NCI-H524 treated with DMSO at 0.1 percent for 48 hours (cell line): ENCODE measurements around the gene GRB2.
"Not testable (repeated sequence)": the region's sequence is repeated elsewhere in the genome, so short reads cannot be mapped to it uniquely, and the experiment has no call there.

Experiments used
- DNase-seq: peaks from one replicate; lab custom pipeline; 2025; lab: John Stamatoyannopoulos, UW

The GRB2 gene

GRCh38 chr17:75405365-75406221 lies at the start of gene GRB2:
Gene GRB2, minus strand, starts transcription at chr17:75405678. Its CDS starts 12,050 bp downstream, at chr17:75393628.
- peak; percentile 93 for DNase-seq

DNA sequence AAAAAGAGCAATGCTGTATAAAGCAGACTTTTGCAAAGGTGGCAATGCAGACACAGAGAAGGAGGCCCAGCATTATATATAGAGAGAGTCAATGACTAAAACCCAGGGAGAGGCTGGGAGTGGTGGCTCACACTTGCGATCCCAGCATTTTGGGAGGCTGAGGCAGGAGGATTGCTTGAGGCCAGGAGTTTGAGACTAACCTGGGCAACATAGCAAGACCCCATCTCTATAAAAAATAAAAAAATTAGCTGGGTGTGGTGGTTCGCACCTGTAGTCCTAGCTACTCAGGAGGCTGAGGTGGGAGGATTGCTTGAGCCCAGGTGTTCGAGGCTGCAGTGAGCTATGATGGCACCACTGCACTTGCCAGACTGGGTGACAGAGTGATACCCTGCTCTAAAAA lies 49.2 kb upstream of the GRB2 start:
- DNase-seq: not testable (repeated sequence)

- no peak for DNase-seq
Measured at GRCh38 chr17:75454193-75454592, 48.7 kb upstream of the GRB2 start.

GRCh38 chr17:75450270-75450669 lies 44.8 kb upstream of the GRB2 start:
- no peak for DNase-seq

GRCh38 chr17:75447951-75448856 lies 42.7 kb upstream of the GRB2 start:
- DNase-seq: no peak

DNA sequence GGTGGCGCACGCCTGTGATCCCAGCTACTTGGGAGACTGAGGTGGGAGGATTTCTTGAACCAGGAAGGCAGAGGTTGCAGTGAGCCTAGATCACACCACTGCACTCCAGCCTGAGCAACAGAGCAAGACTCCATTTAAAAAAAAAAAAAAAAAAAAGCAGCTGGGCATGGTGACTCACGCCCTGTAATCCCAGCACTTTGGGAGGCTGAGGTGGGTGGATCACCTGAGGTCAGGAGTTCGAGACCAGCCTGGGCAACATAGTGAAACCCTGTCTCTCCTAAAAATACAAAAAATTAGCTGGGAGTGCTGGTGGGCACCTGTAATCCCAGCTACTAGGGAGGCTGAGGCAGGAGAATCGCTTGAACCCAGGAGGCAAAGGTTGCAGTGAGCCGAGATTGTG lies 40.4 kb upstream of the GRB2 start:
- DNase-seq: not testable (repeated sequence)

DNA sequence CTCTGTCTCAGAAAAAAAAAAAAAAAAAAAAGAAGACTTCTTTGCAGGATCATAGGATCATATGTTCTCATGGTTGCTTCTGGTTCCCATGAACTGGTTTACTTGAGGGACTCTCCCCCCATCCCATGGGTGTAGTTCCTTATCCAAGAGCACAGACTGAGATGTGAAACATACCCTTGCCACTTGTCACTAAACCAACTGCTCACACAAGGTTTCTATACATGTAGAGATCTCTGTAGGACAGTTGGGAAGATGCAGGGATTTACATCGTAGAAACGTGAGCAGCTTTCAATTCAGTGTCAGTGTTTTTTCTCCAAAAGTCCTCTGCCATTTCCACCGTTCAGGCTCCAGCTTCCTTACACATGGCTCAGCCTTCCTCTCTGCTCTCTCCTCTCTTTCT lies 39.8 kb upstream of the GRB2 start:
- no peak for DNase-seq

DNA sequence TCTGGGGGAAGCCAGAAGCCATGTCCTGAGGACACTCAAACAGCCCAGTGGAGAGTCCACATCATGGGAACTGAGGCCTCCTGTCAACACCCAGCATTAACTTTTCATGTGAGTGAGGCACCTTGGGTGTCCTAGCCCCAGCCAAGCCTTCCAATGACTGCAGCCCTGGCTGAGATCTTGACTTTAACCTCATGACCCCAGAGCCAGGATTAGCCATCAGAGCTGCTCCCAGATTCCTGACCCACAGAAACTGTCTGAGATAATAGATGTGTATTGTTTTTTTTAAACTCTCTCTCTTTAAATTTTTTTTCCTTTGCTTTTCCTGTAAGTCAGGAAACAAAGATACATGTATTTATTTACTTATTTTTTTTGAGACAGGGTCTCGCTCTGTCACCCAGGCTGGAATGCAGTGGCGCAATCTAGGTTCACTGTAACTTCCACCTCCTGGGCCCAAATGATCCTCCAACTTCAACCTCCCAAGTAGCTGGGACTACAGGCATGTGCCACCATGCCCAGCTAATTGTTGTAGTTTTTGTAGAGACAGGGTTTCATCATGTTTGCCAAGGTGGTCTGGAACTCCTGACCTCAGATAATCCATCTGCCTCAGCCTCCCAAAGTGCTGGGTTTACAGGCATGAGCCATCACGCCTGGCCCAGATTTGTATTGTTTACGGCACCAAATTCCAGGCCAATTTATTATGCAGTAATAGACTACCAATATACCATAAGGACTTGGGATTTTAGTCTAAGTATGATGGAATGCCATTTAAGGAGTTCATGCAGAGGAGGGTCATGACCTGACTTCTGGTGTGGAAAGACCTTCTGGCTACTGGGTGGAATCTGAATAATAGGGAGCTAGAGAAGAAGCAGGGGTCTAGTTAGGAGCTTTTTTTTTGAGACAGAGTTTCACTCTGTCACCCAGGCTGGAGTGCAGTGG lies 37.0 kb upstream of the GRB2 start:
- DNase-seq: no peak

DNA sequence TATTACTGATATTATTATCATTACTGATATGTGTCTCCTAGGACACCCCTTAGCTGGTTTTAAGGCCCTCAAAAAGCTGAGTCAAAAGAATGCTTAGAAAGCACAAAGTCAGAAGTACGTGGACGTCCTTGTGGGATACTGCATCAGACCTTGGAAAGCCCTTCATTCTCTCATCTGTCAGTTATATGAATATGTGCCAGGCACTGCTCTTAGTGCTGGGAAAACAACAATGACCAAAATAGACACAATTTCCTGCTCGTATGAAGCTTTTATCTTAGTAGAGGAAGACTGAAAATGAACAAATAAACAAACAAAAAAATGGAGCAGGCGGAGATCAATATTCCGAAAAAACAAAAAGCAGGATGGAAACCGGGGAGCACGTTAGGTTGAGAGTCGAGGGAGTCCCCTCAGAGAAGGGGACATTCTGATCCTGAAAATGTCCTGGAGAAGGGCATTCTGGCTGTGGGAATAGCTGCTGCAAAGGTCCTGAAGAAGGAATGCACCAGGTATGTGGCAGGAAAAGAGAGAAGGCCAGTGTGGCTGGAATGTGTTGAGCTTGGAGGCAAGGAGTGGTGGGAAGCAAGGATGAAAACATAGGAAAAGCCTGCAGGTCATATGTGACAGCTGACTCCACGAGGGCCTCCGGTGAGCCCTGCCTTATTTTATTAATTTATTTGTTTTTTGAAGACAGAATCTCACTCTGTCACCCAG lies 35.4 kb upstream of the GRB2 start:
- DNase-seq: no peak

- DNase-seq: no peak
Measured at GRCh38 chr17:75439287-75439686, 33.8 kb upstream of the GRB2 start.

DNA sequence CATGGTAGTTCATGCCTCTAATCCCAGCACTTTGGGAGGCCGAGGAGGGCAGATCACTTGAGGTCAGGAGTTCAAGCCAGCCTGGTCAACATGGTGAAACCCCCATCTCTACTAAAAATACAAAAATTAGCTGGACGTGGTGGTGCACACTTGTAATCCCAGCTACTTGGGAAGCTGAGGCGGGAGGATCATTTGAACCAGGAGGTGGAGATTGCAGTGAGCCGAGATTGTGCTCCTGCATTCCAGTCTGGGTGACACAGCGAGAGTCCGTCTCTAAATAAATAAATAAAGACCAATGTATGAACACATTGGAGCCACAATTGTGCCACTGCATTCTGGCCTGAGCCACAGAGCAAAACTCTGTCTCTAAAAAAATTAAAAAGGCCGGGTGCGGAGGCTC lies 31.9 kb upstream of the GRB2 start:
- not testable (repeated sequence) for DNase-seq

- DNase-seq: not testable (repeated sequence)
Measured at GRCh38 chr17:75434433-75434832, 29.0 kb upstream of the GRB2 start.

DNA sequence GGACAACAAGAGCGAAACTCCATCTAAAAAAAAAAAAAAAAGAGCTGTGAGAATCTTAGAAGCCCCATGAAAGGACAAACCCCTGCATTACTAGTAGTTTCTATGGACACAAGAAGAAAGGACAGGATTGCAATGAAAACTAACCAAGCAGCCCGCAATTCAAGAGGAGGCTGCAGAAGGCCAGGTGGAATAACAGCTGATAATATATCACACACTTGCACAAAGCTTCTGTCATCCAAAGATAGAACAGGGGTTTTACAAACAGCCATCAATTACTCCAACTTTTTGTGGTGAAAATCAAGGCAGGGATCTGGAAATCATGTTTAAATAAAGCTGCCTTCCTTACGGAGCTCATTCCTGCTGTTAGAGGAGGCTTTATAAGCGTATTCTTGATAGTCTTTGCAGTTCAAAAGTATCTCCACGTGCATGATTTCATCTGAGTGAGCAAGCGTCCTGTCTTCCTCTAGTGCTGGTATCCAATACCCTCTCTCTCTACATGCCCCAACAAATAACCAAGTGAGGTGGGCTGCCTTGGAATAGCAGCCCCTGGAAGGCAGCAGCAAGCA lies 27.8 kb upstream of the GRB2 start:
- DNase-seq: no peak

DNA sequence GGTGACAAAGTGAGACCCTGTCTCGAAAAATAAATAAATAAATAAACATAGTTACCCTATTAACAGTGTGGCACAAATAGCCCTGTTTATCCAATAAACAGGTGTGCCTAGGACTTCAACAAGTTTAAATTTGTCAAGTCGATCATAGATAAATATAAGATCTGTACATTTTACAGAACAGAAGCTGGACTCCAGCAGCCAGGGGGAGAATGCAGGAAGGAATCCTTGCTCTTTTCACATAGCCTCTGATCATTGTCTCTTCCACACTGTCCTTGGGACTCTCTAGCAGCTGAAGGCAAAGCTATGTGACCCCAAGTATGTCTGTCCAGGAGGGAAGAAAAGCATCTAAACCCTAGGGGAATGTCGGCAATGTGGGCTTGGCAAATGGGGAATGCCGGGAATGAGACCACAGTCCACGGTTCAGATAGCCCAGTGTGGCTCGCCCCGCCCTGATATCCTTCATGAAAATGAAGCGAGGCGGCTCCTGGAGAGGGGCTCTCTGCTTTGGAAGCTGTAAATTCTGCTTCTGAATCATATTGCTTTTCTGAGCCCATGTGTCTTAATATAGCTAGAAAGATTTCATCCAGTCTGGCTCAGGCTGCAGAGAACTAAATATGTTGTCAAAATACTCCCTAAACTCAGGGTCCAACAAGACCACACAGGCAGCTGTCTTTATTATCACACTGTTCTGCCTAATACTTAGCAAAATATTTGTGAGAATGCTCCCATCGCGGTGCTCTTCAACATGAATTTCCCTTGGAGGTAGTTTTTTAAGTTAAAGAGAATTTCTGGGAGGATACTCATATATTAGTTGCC lies 24.9 kb upstream of the GRB2 start:
- no peak for DNase-seq

GRCh38 chr17:75428543-75429469 lies 23.3 kb upstream of the GRB2 start:
- DNase-seq: no peak

- no peak for DNase-seq
Measured at GRCh38 chr17:75418531-75418930, 13.1 kb upstream of the GRB2 start.

DNA sequence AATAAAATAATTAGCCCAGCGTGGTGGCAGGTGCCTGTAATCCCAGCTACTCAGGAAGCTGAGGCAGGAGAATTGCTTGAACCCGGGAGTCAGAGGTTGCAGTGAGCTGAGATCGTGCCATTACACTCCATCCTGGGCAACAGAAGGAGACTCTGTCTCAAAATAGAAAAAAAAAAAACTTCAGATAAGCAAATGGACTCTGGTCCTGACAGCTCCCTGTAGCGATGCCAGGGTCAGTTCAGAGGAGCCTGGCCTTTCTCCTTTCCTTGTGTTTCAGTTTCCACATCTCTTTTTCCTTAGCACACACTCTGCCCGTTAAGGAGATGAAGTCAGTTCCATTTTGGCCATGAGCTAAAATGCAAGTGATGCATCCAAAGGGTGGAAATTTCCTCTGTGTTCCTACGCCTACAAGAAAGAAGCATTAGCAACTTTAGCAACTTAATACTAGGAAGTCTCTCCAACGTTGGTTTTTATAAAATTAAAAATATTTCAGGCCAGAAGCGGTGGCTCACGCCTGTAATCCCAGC lies 11.6 kb upstream of the GRB2 start:
- DNase-seq: no peak

- no peak for DNase-seq
Measured at GRCh38 chr17:75416006-75416405, 10.5 kb upstream of the GRB2 start.

GRCh38 chr17:75414488-75414887 lies 9.0 kb upstream of the GRB2 start:
- DNase-seq: no peak
